GM23248 (cell line): ENCODE measurements around the gene IQCK. TPM values are rescaled to one million over a fixed set of nuclear protein-coding genes. Genes with fewer than 3 reads are reported as not detected.

ENCODE experiments used
- DNase-seq: peaks from one replicate; pipeline ENCODE4 v3.0.0-alpha.2; 2015
- H2AFZ ChIP-seq: fragments of 200-600 bp; sonication (generic); 2 replicates; pipeline ENCODE4 v1.6.1; 2016; ENCODE audit warnings: antibody characterized with exemption
- H3F3A ChIP-seq: fragments of 200-600 bp; sonication (generic); 2 replicates; pipeline ENCODE4 v1.6.1; 2016; ENCODE audit warnings: mild to moderate bottlenecking, antibody characterized with exemption, mixed run types; ENCODE audit not compliant: insufficient read depth
- H3K27ac ChIP-seq: fragments of 200-600 bp; sonication (generic); 2 replicates; pipeline ENCODE4 v1.5.1; 2016; ENCODE audit warnings: mild to moderate bottlenecking
- H3K27me3 ChIP-seq: fragments of 200-600 bp; sonication (generic); replicated peaks from 2 replicates; pipeline ENCODE4 v1.6.1; 2016; ENCODE audit warnings: mild to moderate bottlenecking; ENCODE audit not compliant: insufficient read depth
- H3K36me3 ChIP-seq: fragments of 200-600 bp; sonication (generic); 2 replicates; pipeline ENCODE4 v1.6.1; 2016; ENCODE audit warnings: low read depth, mild to moderate bottlenecking
- H3K4me1 ChIP-seq: fragments of 200-600 bp; sonication (generic); 2 replicates; pipeline ENCODE4 v1.6.1; 2016; ENCODE audit warnings: mild to moderate bottlenecking; ENCODE audit not compliant: insufficient read depth
- H3K4me2 ChIP-seq: fragments of 200-600 bp; sonication (generic); one replicate; pipeline ENCODE4 v1.6.1; 2016; ENCODE audit warnings: mild to moderate bottlenecking; ENCODE audit not compliant: unreplicated experiment
- H3K4me3 ChIP-seq: fragments of 200-600 bp; sonication (generic); 2 replicates; pipeline ENCODE4 v1.5.1; 2016; ENCODE audit warnings: mild to moderate bottlenecking
- H3K79me2 ChIP-seq: fragments of 200-600 bp; sonication (generic); 2 replicates; pipeline ENCODE4 v1.6.1; 2016; ENCODE audit warnings: mild to moderate bottlenecking; ENCODE audit not compliant: insufficient read depth
- H3K9ac ChIP-seq: fragments of 200-600 bp; sonication (generic); 2 replicates; pipeline ENCODE4 v1.6.1; 2016; ENCODE audit warnings: mild to moderate bottlenecking
- H3K9me2 ChIP-seq: fragments of 200-600 bp; sonication (generic); 2 replicates; pipeline ENCODE4 v1.6.1; 2016; ENCODE audit warnings: mixed run types, mild to moderate bottlenecking, moderate library complexity; ENCODE audit not compliant: insufficient read depth
- H3K9me3 ChIP-seq: fragments of 200-600 bp; sonication (generic); one replicate; pipeline ENCODE4 v1.6.1; 2017; ENCODE audit warnings: low read depth
- H4K20me1 ChIP-seq: fragments of 200-600 bp; sonication (generic); 2 replicates; pipeline ENCODE4 v1.6.0; 2016; ENCODE audit not compliant: insufficient read depth
- EZH2 ChIP-seq: fragments of 200-600 bp; sonication (generic); IDR thresholded peaks from 2 replicates; pipeline ENCODE4 v1.6.1; 2018; ENCODE audit warnings: antibody characterized with exemption, mild to moderate bottlenecking; ENCODE audit not compliant: insufficient read depth, poor library complexity, severe bottlenecking
- EZH2phosphoT487 ChIP-seq: fragments of 200-600 bp; sonication (generic); IDR thresholded peaks from 2 replicates; pipeline ENCODE4 v1.6.1; 2018; ENCODE audit warnings: antibody characterized with exemption, moderate library complexity, mild to moderate bottlenecking, low read depth; ENCODE audit not compliant: insufficient read depth
- WGBS, 2 experiments: methylation state at CpG; one replicate each; pipeline ENCODE4 v1.1.6; 2015 to 2017; ENCODE audit warnings: low lambda C conversion rate in 2 of 2, low coverage in 1 of 2; ENCODE audit errors: missing lambda C conversion rate in 2 of 2; 5-methylcytosine and 5-hydroxymethylcytosine counted together
- in situ Hi-C: fragments of 300-500 bp; cut with MboI; formaldehyde crosslinking; loops from 2 replicates; pipeline ENCODE4 v1.15.0; 2020
- polyA plus RNA-seq: library from polyadenylated mRNA; unstranded; fragments of >200 nt; fragmentation: Nextera tagmentation; extraction: Ambion mirVana; gene quantifications from 2 replicates; pipeline ENCODE4 v1.2.1, GENCODE V29; 2016
- total RNA-seq: library from RNA; depleted of rRNA; stranded (reverse); fragments of >200 nt; shearing (Covaris generic); gene quantifications from 2 replicates; pipeline ENCODE4 v1.2.3, GENCODE V29; 2014

IQCK gene
- total and polyA plus RNA-seq, 2 experiments from 2014 or later: 9.7 to 9.8 TPM

DNA sequence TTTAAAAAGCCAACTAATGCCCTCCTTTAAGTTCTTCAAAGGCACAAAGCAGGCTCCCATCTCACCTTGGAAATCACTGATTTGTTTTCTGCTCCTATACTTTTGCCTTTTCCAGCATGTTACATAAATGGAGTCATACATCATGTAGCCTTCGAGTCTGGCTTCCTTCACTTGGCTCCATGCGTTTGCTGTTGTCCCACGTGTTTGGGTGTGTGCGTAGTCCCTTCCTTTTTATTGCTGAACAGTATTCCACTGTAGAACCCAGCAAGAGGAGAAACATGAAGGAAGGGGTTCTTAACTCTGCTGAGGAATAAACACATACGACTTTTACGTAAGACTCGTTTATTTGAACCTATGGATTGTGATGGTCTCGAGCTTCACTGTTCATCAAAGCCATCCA is 84.5 kb downstream of the IQCK start:
- Histone ChIP-seq H3K27me3 (no peaks in the 10 kb centered on the region), H4K20me1 (no peaks in the 10 kb centered on the region), H3K4me3 (no peak overlapping the region), H3F3A (no peaks in the 10 kb centered on the region), H3K27ac (no peak overlapping the region), H3K9me2 (no peaks in the 10 kb centered on the region), H3K36me3 (no peaks in the 10 kb centered on the region), H3K4me1 (no peaks in the 10 kb centered on the region), H3K79me2 (no peaks in the 10 kb centered on the region), H3K4me2 (no peak overlapping the region), H3K9ac (no peak overlapping the region), H2AFZ (no peak overlapping the region), H3K9me3 (no peaks in the 10 kb centered on the region)
- 79 to 89% methylated on average over 8 of the region's 8 CpGs for WGBS, 2 experiments
- TF ChIP-seq EZH2phosphoT487 (no peak), EZH2 (no peak)
- no peak for DNase-seq
- in situ Hi-C loops: no loop called here

DNA sequence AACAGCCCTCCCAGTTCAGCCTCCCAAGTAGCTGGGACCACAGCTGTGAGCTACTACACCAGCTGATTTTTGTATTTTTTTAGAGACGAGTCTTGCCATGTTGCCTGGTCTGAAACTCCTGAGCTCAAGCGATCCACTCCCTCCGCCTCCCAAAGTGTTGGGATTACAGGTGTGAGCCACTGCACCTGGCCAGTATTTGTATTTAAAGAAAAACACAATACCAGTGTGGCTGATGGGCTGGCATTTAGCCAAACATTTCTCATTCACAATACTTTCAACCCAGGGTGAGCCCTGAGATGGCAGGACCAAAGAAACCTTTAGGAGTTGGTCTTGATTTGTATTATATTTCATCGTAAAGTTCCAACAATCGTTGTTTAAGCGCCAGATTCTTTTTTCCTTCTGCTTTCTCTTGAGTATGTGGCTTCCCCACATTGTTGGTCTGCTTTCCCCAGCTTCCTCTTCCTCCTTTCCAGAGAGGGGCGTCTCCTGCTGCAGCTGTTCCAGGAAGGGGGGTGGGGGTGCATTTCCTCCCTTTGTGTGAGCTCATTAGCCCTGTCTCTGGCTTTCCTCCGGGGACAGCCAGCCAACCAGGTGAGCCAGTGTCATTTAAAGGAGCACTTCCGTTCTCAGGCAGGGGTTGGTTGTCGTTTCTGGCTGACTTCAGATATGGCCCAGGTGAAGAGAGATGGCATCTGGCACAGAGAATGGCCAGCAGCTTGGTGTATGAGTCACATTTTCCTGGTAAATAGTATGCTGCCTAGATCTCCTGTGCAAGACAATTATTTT is 86.7 kb downstream of the IQCK start:
- DNase-seq: no peak
- Histone ChIP-seq H3K79me2 (no peaks in the 10 kb centered on the region), H3K27me3 (no peaks in the 10 kb centered on the region), H2AFZ (no peak overlapping the region), H3K4me2 (no peak overlapping the region), H4K20me1 (no peaks in the 10 kb centered on the region), H3K9me2 (no peaks in the 10 kb centered on the region), H3K4me1 (no peaks in the 10 kb centered on the region), H3F3A (no peaks in the 10 kb centered on the region), H3K9me3 (no peaks in the 10 kb centered on the region), H3K27ac (no peak overlapping the region), H3K36me3 (no peaks in the 10 kb centered on the region), H3K4me3 (no peak overlapping the region), H3K9ac (no peak overlapping the region)
- no peak for TF ChIP-seq EZH2
- 70% methylated on average over 10 of the region's 10 CpGs for WGBS, 2 experiments
- in situ Hi-C loops: no loop called here

DNA sequence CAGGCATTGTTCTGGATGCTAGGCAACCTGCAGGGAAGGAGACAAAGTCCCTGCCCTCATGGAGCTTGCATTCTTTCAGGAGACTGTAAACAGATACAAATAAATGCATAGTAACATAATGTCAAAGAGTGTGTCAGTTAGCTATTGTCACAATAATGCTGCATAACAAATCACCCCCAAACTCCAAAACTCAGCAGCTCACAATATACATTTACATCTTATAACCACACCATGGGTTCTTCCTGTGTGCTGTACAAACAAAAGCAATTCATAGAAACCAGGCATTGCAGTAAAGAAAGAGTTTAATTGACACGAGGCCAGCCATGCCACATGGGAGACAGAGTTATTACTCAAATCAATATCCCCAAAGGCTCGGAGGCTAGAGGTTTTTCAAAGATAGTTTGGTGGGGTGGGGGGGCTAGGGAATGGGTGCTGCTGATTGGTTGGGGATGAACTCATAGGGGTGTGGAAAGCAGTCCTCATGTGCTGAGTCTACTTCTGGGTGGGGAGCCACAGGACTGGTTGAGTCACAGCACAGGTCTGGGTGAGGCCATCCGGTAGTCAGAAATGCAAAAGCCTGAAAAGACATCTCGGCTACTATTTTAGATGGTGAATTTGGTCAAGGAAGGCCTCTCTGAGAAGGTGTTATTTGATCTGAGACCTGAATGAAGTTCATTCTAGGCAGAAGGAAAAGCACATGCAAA is 87.5 kb downstream of the IQCK start:
- no peaks in the 10 kb centered on the region for H3K27me3 ChIP-seq
- H3K9me2 ChIP-seq: no peaks in the 10 kb centered on the region
- TF ChIP-seq EZH2phosphoT487: no peak
- no peak for TF ChIP-seq EZH2
- H3K4me2 ChIP-seq: no peak overlapping the region
- WGBS, 2 experiments: 81 to 90% methylated on average over 4 of the region's 4 CpGs
- no peaks in the 10 kb centered on the region for H3K4me1 ChIP-seq
- H3K36me3 ChIP-seq: no peaks in the 10 kb centered on the region
- no peaks in the 10 kb centered on the region for H3K79me2 ChIP-seq
- no peak for DNase-seq
- H4K20me1 ChIP-seq: no peaks in the 10 kb centered on the region
- H3K9me3 ChIP-seq: no peaks in the 10 kb centered on the region
- in situ Hi-C loops: no loop called here
- no peak overlapping the region for H3K9ac ChIP-seq
- H3K27ac ChIP-seq: no peak overlapping the region
- no peak overlapping the region for H3K4me3 ChIP-seq
- no peaks in the 10 kb centered on the region for H3F3A ChIP-seq
- H2AFZ ChIP-seq: no peak overlapping the region

DNA sequence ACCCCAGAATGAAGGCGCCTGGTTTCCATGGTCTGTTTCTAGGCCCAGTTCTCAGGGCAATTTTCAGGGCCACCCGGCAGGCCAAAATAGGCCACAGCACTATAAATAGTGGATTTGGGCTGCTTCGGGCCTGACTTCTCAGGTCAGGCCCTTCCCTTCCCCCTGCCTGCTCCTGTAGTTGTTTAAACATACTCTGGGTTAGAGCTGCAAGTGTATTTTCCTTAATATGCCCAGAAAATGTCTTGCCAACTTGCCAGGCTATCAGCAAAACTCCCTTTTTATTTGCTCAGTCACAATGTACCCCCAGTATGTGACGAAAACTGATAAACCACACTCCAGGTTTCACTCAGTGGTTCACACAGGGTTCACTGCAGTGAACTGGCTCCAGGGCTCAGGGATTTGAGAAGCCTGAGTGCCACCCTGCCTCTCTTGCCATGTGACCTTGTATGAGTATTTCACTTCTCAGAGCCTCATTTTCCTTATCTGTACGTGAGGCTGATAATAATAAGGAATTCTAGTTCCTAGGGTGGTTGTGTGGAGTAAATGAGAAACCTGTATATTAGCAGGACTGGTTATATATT is 90.1 kb downstream of the IQCK start:
- TF ChIP-seq EZH2 (no peak), EZH2phosphoT487 (no peak)
- no peak for DNase-seq
- Histone ChIP-seq H3F3A (peaks cover 9% of the 10 kb centered on the region; the same call in 1 of the 2 replicates), H3K4me3 (no peak overlapping the region), H2AFZ (no peak overlapping the region), H3K4me1 (peaks cover 10% of the 10 kb centered on the region), H3K9me3 (no peaks in the 10 kb centered on the region), H3K4me2 (no peak overlapping the region), H3K9me2 (no peaks in the 10 kb centered on the region), H4K20me1 (no peaks in the 10 kb centered on the region), H3K79me2 (no peaks in the 10 kb centered on the region), H3K27me3 (no peaks in the 10 kb centered on the region), H3K27ac (no peak overlapping the region), H3K36me3 (no peaks in the 10 kb centered on the region), H3K9ac (no peak overlapping the region)
- 77 to 82% methylated on average over 5 of the region's 5 CpGs for WGBS, 2 experiments
- in situ Hi-C loops: no loop called here
